Stimulated activated CD4-positive, alpha-beta T cell treated with anti-CD3 and anti-CD28 coated beads, Interleukin-1b, Interleukin-23, amount 100 ng/mL, for 1 hour (primary cell): ENCODE measurements around the gene INAFM2.

Experiments
- DNase-seq, 2 donors: peaks; one replicate each; pipeline ENCODE4 v3.0.0-alpha.2; 2020; ENCODE audit warnings: low read depth in 2 of 2

Gene INAFM2

GRCh38 chr15:40364251-40364650 is 40.8 kb downstream of the INAFM2 start:
- no peak for DNase-seq

- no peak for DNase-seq
Measured at GRCh38 chr15:40365016-40365415, 41.5 kb downstream of the INAFM2 start.

GRCh38 chr15:40365624-40366456 is 42.3 kb downstream of the INAFM2 start:
- no peak for DNase-seq

GRCh38 chr15:40366457-40367370 is 43.2 kb downstream of the INAFM2 start:
- DNase-seq: no peak

- no peak for DNase-seq
Measured at GRCh38 chr15:40367371-40367685, 43.8 kb downstream of the INAFM2 start.

- DNase-seq: peak; percentile 62 to 73
Measured at GRCh38 chr15:40367686-40368611, 44.5 kb downstream of the INAFM2 start.

- no peak for DNase-seq
Measured at GRCh38 chr15:40368719-40369473, 45.4 kb downstream of the INAFM2 start.

DNA sequence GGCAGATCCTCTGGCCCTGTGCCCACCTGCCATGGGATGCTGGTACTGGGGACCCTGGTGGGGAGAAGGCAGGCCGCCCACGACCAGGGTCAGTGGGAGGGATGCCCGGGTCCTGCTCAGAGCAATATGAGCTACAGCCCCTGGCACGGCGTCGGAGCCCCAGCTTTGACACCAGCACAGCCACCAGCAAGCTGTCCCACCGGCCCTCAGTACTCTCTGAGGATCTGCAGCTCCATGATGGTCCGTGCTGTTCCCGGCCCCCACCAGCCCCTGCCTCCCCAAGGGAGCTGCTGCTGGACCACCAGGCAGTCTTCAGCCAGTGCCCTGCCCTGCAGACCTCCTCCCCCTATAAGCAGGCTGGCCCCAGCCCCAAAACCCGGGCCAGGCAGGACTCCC is 46.0 kb downstream of the INAFM2 start:
- DNase-seq: no peak

GRCh38 chr15:40369971-40370370 is 46.5 kb downstream of the INAFM2 start:
- no peak for DNase-seq

- no peak for DNase-seq
Measured at GRCh38 chr15:40372981-40373380, 49.5 kb downstream of the INAFM2 start.
